PFSK-1 (cell line): Measurements from ENCODE around the gene SASH3.

Experiments
- FOXP2 ChIP-seq: optimal IDR thresholded peaks from 2 replicates; pipeline ENCODE3; 2011; ENCODE audit warnings: borderline replicate concordance, control low read depth, inconsistent platforms; ENCODE audit not compliant: insufficient read depth; ENCODE audit errors: extremely low read length, extremely low read depth
- POLR2AphosphoS5 ChIP-seq: IDR thresholded peaks from 2 replicates; pipeline ENCODE4 v1.6.1; 2012; ENCODE audit warnings: low read depth, mild to moderate bottlenecking, control low read depth, low read length, moderate library complexity
- SIN3A ChIP-seq: IDR thresholded peaks from 2 replicates; pipeline ENCODE4 v1.6.1; 2012; ENCODE audit warnings: mild to moderate bottlenecking, low read length, moderate library complexity, borderline replicate concordance; ENCODE audit not compliant: insufficient read depth
- TAF1 ChIP-seq: IDR thresholded peaks from 2 replicates; pipeline ENCODE4 v1.6.1; 2012; ENCODE audit warnings: low read length, control low read depth, borderline replicate concordance; ENCODE audit not compliant: insufficient read depth
- TF ChIP-seq, protein P1 (sequence below), 2 experiments: IDR thresholded peaks; 2 replicates each; pipeline versions ENCODE4 v1.6.1 to v1.8.0; 2011 to 2012; ENCODE audit warnings: low read depth in 2 of 2, low read length in 2 of 2, control low read depth in 1 of 2, inconsistent platforms in 1 of 2, mild to moderate bottlenecking in 1 of 2, moderate library complexity in 1 of 2; ENCODE audit not compliant: insufficient read depth in 1 of 2

The SASH3 gene

DNA sequence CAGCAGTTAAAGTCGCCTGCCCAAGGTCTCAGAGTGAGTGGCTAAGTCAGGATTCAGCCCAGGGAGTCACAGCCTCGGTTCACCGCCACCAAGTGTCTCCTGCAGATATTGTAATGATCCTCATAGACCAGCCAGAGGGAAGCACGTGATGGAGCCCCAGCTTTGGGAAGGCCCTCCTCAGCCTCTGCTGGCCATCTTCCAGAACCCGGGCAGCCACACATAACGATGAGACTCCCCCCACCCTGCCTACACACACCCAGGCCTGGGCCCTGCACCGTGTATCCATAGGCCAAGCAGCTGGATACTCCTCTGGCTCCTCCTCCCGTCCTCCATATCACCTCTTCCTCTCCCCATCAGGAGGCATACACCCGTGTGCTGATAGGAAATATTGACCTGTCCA, 19.6 kb upstream of the SASH3 start:
- TF ChIP-seq, protein P1, sequence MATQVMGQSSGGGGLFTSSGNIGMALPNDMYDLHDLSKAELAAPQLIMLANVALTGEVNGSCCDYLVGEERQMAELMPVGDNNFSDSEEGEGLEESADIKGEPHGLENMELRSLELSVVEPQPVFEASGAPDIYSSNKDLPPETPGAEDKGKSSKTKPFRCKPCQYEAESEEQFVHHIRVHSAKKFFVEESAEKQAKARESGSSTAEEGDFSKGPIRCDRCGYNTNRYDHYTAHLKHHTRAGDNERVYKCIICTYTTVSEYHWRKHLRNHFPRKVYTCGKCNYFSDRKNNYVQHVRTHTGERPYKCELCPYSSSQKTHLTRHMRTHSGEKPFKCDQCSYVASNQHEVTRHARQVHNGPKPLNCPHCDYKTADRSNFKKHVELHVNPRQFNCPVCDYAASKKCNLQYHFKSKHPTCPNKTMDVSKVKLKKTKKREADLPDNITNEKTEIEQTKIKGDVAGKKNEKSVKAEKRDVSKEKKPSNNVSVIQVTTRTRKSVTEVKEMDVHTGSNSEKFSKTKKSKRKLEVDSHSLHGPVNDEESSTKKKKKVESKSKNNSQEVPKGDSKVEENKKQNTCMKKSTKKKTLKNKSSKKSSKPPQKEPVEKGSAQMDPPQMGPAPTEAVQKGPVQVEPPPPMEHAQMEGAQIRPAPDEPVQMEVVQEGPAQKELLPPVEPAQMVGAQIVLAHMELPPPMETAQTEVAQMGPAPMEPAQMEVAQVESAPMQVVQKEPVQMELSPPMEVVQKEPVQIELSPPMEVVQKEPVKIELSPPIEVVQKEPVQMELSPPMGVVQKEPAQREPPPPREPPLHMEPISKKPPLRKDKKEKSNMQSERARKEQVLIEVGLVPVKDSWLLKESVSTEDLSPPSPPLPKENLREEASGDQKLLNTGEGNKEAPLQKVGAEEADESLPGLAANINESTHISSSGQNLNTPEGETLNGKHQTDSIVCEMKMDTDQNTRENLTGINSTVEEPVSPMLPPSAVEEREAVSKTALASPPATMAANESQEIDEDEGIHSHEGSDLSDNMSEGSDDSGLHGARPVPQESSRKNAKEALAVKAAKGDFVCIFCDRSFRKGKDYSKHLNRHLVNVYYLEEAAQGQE (IDR thresholded peaks at IDR 0.05; ENCODE audit: insufficient read depth in 1 of 2, low read depth in 2 of 2, low read length in 2 of 2): no peak
- TF ChIP-seq TAF1 (no peak), SIN3A (no peak), FOXP2 (no peak), POLR2AphosphoS5 (no peak)

DNA sequence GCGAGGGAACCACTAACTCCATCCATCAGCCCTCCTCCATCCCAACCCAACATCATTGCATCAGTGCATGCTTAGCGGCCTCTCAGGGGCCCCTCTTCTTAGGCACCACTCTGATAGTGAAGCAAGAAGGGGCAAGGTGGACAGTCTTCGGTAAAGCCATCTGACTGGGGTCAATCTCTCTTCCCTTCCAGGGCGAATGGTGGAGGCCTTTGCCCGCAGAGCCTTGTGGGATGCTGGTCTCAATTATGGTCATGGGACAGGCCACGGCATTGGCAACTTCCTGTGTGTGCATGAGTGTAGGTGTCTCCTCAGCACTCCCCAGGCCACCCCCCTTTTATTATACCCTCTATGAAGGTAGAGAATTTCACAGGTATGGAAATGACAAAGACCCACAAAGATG, 18.8 kb upstream of the SASH3 start:
- TF ChIP-seq POLR2AphosphoS5: no peak
- no peak for TF ChIP-seq FOXP2

DNA sequence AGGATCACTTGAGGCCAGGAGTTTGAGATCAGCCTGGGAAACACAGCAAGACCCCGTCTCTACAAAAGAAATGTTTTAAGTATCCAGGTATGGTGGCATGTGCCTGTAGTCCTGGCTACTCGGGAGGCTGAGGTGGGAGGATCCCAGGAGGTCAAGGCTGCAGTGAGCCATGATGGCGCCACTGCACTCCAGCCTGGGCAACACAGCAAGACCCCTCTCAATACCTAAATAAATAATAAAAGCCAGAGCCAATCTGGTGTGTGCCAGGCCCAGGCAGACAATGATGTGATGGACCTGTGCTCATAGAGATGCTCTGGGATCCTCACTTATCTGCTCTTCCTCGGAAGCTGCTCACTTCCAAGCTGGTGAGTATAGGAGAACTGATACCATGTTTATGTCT, 18.2 kb upstream of the SASH3 start:
- TF ChIP-seq TAF1: no peak
- TF ChIP-seq FOXP2: no peak
- TF ChIP-seq SIN3A: no peak
- TF ChIP-seq, protein P1 (IDR thresholded peaks at IDR 0.05; ENCODE audit: insufficient read depth in 1 of 2, low read depth in 2 of 2, low read length in 2 of 2): no peak
- no peak for TF ChIP-seq POLR2AphosphoS5

DNA sequence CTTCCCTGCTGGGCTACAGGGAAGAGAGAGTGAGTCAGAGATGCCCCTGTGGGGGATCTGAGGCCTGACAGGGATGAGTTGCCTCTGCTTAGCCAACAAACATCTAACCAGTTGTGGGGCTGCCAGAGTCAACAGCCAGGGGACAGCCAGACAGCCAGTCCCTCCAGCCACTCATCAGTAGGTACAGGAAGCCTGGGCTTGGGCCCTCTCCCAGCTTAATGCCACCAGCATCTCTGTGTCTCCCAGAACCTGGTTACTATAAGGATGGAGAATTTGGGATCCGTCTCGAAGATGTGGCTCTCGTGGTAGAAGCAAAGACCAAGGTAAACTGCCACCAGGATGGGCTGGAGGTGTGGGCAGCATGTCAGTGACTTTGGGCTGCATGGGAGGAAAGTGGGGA, 17.3 kb upstream of the SASH3 start:
- TF ChIP-seq, protein P1 (IDR thresholded peaks at IDR 0.05; ENCODE audit: insufficient read depth in 1 of 2, low read depth in 2 of 2, low read length in 2 of 2): no peak
- TF ChIP-seq TAF1 (no peak), SIN3A (no peak), FOXP2 (no peak), POLR2AphosphoS5 (no peak)

- TF ChIP-seq, protein P1 (IDR thresholded peaks at IDR 0.05; ENCODE audit: insufficient read depth in 1 of 2, low read depth in 2 of 2, low read length in 2 of 2): no peak
- TF ChIP-seq SIN3A (no peak), POLR2AphosphoS5 (no peak), FOXP2 (no peak), TAF1 (no peak)
These were observed 16.1 kb upstream of the SASH3 start for GRCh38 chrX:129763666-129764065.
